Loucy (cell line): Measurements from ENCODE around the gene M1AP.
A peak's percentile ranks its signal among the peaks of the same experiment; 100 is the strongest.
"Not testable (repeated sequence)": the region's sequence is repeated elsewhere in the genome, so short reads cannot be mapped to it uniquely, and the experiment has no call there.

Source experiments
- H2AFZ ChIP-seq: fragments of 200-600 bp; sonication (generic); 2 replicates; pipeline ENCODE4 v1.6.0; 2016; ENCODE audit warnings: antibody characterized with exemption, mild to moderate bottlenecking, low read length, moderate library complexity
- H3F3A ChIP-seq: fragments of 200-600 bp; 2 replicates; pipeline ENCODE4 v1.6.0; 2016; ENCODE audit warnings: antibody characterized with exemption, low read depth, mild to moderate bottlenecking
- H3K27me3 ChIP-seq: fragments of 200-600 bp; sonication (generic); 2 replicates; pipeline ENCODE4 v1.6.1; 2014; ENCODE audit warnings: low read length, mild to moderate bottlenecking; ENCODE audit not compliant: insufficient read depth, poor library complexity, severe bottlenecking
- H3K36me3 ChIP-seq: fragments of 200-600 bp; sonication (generic); 2 replicates; pipeline ENCODE4 v1.6.1; 2016; ENCODE audit warnings: low read length; ENCODE audit not compliant: insufficient read depth
- H3K4me1 ChIP-seq: fragments of 200-600 bp; sonication (generic); 2 replicates; pipeline ENCODE4 v1.5.1; 2014; ENCODE audit warnings: low read length, mild to moderate bottlenecking; ENCODE audit not compliant: insufficient read depth, poor library complexity, severe bottlenecking
- H3K4me2 ChIP-seq: fragments of 200-600 bp; sonication (generic); 2 replicates; pipeline ENCODE4 v1.6.0; 2014; ENCODE audit warnings: antibody characterized with exemption, low read length, low read depth, mild to moderate bottlenecking; ENCODE audit not compliant: poor library complexity, severe bottlenecking
- H3K4me3 ChIP-seq: fragments of 200-600 bp; sonication (generic); 2 replicates; pipeline ENCODE4 v1.5.1; 2014; ENCODE audit warnings: low read length, mild to moderate bottlenecking, mixed read lengths; ENCODE audit not compliant: poor library complexity, severe bottlenecking
- H3K79me2 ChIP-seq: fragments of 200-600 bp; sonication (generic); 2 replicates; pipeline ENCODE4 v1.6.1; 2014; ENCODE audit warnings: low read length; ENCODE audit not compliant: insufficient read depth
- H3K9ac ChIP-seq: fragments of 200-600 bp; sonication (generic); 2 replicates; pipeline ENCODE4 v1.6.0; 2014; ENCODE audit warnings: mild to moderate bottlenecking, low read depth, low read length, moderate library complexity; ENCODE audit not compliant: poor library complexity, severe bottlenecking
- H3K9me2 ChIP-seq: fragments of 200-600 bp; sonication (generic); replicated peaks from 2 replicates; pipeline ENCODE4 v1.6.1; 2016; ENCODE audit warnings: low read depth, low read length, mixed read lengths
- H3K9me3 ChIP-seq: fragments of 200-600 bp; sonication (generic); 2 replicates; pipeline ENCODE4 v1.6.1; 2014; ENCODE audit warnings: mild to moderate bottlenecking, antibody characterized with exemption, low read length, low read depth; ENCODE audit not compliant: insufficient read depth
- H4K20me1 ChIP-seq: fragments of 200-600 bp; sonication (generic); 2 replicates; pipeline ENCODE4 v1.6.0; 2014; ENCODE audit warnings: antibody characterized with exemption, low read length, mild to moderate bottlenecking; ENCODE audit not compliant: insufficient read depth, poor library complexity, severe bottlenecking
- EZH2phosphoT487 ChIP-seq: fragments of 200-600 bp; IDR thresholded peaks from 2 replicates; pipeline ENCODE4 v1.6.1; 2018; ENCODE audit warnings: antibody characterized with exemption, mild to moderate bottlenecking, moderate library complexity, borderline replicate concordance
- TF ChIP-seq, protein P1 (sequence below): fragments of 200-600 bp; sonication (generic); conservative IDR thresholded peaks from 2 replicates; pipeline ENCODE4 v1.5.1; 2014; ENCODE audit warnings: mild to moderate bottlenecking, antibody characterized with exemption, low read length

M1AP gene

DNA sequence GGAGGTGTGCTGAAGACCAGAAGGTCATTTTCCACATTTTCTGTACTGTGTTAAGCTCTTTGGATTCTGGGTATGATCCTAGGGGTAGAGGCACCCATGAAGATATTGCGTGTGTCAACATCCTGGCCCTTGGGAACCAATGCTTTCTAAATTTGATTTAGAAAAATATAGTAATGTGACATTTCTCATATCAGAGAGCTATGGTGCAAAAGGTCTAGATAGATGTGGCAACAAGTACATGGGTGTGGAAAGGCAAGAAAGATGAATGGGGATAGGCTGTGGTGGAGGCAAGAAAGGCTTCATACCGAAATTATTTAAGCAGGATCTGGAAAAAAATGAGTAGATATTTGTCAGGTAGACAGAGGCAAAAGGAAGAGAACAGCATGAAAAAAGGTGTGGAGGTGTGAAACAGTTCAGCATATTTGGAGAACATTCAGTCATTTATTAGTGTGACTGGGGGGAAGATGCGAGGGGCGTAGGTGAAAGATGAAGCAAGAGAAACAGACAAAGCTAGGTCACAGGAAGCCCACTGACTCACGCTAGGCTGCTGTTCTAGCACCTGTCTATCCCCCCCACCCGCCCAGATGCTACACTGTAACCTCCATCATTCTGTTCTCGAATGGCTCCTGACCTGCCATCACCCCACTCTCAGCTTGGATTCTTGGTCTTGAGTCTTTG is 81.9 kb downstream of the M1AP start:
- H3K27me3 ChIP-seq, result no peaks in the 10 kb centered on the region
- H3K4me2 ChIP-seq, result no peak overlapping the region
- H3K79me2 ChIP-seq, result no peaks in the 10 kb centered on the region
- H3K9me2 ChIP-seq, result no peaks in the 10 kb centered on the region
- H2AFZ ChIP-seq, result no peak overlapping the region
- TF ChIP-seq EZH2phosphoT487, result no peak
- TF ChIP-seq, protein P1, sequence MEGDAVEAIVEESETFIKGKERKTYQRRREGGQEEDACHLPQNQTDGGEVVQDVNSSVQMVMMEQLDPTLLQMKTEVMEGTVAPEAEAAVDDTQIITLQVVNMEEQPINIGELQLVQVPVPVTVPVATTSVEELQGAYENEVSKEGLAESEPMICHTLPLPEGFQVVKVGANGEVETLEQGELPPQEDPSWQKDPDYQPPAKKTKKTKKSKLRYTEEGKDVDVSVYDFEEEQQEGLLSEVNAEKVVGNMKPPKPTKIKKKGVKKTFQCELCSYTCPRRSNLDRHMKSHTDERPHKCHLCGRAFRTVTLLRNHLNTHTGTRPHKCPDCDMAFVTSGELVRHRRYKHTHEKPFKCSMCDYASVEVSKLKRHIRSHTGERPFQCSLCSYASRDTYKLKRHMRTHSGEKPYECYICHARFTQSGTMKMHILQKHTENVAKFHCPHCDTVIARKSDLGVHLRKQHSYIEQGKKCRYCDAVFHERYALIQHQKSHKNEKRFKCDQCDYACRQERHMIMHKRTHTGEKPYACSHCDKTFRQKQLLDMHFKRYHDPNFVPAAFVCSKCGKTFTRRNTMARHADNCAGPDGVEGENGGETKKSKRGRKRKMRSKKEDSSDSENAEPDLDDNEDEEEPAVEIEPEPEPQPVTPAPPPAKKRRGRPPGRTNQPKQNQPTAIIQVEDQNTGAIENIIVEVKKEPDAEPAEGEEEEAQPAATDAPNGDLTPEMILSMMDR, result no peak
- H3K9ac ChIP-seq, result no peak overlapping the region
- H3K36me3 ChIP-seq, result no peaks in the 10 kb centered on the region
- H3K9me3 ChIP-seq, result no peaks in the 10 kb centered on the region
- H4K20me1 ChIP-seq, result no peaks in the 10 kb centered on the region
- no peaks in the 10 kb centered on the region for H3F3A ChIP-seq
- peaks cover 12% of the 10 kb centered on the region for H3K4me1 ChIP-seq
- no peak overlapping the region for H3K4me3 ChIP-seq

DNA sequence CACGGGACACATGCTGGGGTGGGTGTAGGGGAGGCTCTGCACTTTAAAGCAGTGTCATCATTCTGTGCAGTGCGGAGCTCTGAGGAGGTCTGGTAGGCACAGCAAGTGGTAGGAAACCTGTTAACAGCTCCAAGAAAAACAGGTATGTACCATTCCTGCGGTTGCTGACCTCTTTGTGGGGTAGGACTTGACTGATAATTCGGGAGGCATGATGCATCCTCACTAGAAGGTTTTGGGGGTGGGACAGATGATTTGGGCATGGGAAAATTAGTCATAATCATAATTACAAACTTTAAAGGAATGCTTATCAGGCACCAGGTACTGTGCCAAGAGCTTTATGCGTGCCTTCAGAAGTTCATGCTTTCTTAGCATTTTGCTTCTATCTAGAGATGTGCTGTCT is 83.9 kb downstream of the M1AP start:
- Histone ChIP-seq H3K9me2 (no peaks in the 10 kb centered on the region), H3K36me3 (no peaks in the 10 kb centered on the region), H3K4me1 (peaks cover 16% of the 10 kb centered on the region), H3F3A (no peaks in the 10 kb centered on the region), H3K79me2 (no peaks in the 10 kb centered on the region), H4K20me1 (no peaks in the 10 kb centered on the region), H3K4me3 (no peak overlapping the region), H2AFZ (no peak overlapping the region; the same call in 1 of the 2 replicates), H3K9me3 (no peaks in the 10 kb centered on the region), H3K4me2 (no peak overlapping the region), H3K27me3 (no peaks in the 10 kb centered on the region), H3K9ac (no peak overlapping the region)
- no peak for TF ChIP-seq EZH2phosphoT487
- TF ChIP-seq, protein P1, result no peak

DNA sequence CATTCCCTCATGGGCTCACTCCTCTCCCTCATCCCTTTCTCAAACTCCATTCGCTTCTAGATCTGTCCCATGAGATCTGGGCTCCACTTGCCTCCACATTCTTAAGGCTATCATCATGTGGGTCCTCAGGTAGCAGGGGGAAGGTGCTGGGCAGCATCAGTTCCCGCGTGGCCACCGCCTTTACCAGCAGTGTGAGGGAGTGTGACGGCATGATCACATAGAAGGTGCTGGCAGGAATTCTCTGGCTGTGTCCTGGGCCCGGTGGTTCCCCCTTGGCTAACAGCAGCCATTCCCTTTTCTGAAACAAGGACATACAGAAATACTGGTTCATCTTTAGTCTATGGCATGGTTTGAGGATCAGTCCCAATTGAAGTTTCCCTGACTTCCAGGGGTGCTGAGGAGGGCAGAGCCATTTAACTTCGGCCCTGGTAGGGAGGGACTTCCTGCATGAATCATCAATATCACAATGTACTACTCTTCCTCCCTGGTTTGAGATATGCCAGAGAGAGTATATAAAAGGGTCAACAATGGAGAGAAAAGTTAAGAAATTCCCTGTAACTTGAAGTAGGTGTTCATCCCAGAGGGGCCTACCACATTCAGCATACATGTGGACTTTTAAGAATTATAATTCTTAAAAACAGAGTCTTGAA is 85.9 kb downstream of the M1AP start:
- Histone ChIP-seq H3K79me2 (no peaks in the 10 kb centered on the region), H3K9me2 (no peaks in the 10 kb centered on the region), H3F3A (no peaks in the 10 kb centered on the region), H3K4me1 (peaks cover 16% of the 10 kb centered on the region), H3K27me3 (no peaks in the 10 kb centered on the region), H4K20me1 (no peaks in the 10 kb centered on the region), H3K9me3 (no peaks in the 10 kb centered on the region), H2AFZ (peak overlapping the region; percentile 5), H3K36me3 (no peaks in the 10 kb centered on the region), H3K4me3 (no peak overlapping the region), H3K9ac (no peak overlapping the region), H3K4me2 (peak overlapping the region; percentile 10)
- TF ChIP-seq EZH2phosphoT487, result no peak
- TF ChIP-seq, protein P1, result no peak

DNA sequence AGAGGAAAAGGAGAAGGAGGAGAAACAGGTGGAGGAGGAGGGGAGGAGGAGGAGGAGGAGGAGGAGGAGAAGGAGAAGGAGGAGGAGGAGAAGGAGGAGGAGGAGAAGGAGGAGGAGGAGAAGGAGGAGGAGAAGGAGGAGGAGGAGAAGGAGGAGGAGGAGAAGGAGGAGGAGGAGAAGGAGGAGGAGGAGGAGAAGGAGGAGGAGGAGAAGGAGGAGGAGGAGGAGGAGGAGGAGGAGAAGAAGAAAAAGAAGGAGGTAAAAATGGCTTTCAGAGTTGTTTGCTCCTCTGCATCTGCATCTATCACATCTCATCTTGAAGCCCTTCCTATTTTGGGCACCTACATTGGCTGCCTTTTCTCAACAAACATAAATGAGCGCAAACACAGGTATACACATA is 87.1 kb downstream of the M1AP start:
- H2AFZ ChIP-seq, H3F3A ChIP-seq, H3K4me3 ChIP-seq, H3K27me3 ChIP-seq, H3K9me3 ChIP-seq, H3K36me3 ChIP-seq, H3K79me2 ChIP-seq, H3K9ac ChIP-seq, H3K9me2 ChIP-seq, H4K20me1 ChIP-seq, H3K4me2 ChIP-seq: not testable (repeated sequence)
- H3K4me1 ChIP-seq, result peaks cover 27% of the 10 kb centered on the region
